Measurements from ENCODE around the gene MSANTD1. TPM values are rescaled to one million over a fixed set of nuclear protein-coding genes. Genes with fewer than 3 reads are reported as not detected.

Gene MSANTD1
- total RNA-seq, 1 experiment from 2014 or later, result 0.95 TPM

DNA sequence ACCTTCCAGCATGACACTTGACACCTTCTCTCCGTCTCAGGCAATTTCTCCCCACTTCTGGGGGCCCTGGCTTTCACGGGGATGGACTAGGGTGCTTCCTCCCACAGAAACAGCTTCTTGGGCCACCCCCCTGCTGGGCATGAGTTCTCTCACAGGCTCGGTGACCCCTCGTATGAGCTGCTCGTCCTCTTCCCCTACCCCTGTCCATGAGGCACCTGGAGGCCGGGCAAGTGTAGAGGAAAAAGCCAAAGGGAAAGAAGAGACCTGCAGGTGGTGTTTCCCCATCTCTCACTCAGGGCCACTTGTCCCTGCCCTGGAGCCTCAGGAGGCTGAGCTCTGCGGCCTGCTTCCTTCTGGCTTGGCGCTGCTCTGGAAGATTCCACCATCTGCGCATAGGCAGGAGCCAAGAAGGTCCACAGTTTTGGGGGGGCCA, 41.9 kb downstream of the MSANTD1 start:
- no TSS peak for BruUV-seq (replicated peaks)
- no peak for DNase-seq
- H3K4me1 Mint-ChIP-seq (ENCODE audit: low read depth, unreplicated experiment), result peaks cover 17% of the 10 kb centered on the region
- POLR2A ChIA-PET, result no interaction called here
- Histone ChIP-seq H3K4me3 (ENCODE audit: low read depth, low read length) (no peak overlapping the region), H3K36me3 (ENCODE audit: control insufficient read depth, insufficient read depth, low read length) (no peaks in the 10 kb centered on the region), H3K27me3 (replicated peaks; ENCODE audit: control insufficient read depth, insufficient read depth, low read length) (no peaks in the 10 kb centered on the region), H3K9me3 (no peaks in the 10 kb centered on the region), H3K4me1 (no peaks in the 10 kb centered on the region)
- H3K27ac Mint-ChIP-seq (ENCODE audit: unreplicated experiment), result no peak overlapping the region
- CTCF ChIA-PET, result no interaction called here
- H3K9me3 Mint-ChIP-seq (ENCODE audit: unreplicated experiment), result no peaks in the 10 kb centered on the region
- peak overlapping the region; percentile 88 for H3K4me3 Mint-ChIP-seq (ENCODE audit: unreplicated experiment)
- intact Hi-C loops (cut with micrococcal nuclease; ENCODE audit: unreplicated experiment), result no loop called here
- peaks cover 6% of the 10 kb centered on the region for H3K36me3 Mint-ChIP-seq (ENCODE audit: insufficient read depth, unreplicated experiment)
- TF ChIP-seq, protein P1, sequence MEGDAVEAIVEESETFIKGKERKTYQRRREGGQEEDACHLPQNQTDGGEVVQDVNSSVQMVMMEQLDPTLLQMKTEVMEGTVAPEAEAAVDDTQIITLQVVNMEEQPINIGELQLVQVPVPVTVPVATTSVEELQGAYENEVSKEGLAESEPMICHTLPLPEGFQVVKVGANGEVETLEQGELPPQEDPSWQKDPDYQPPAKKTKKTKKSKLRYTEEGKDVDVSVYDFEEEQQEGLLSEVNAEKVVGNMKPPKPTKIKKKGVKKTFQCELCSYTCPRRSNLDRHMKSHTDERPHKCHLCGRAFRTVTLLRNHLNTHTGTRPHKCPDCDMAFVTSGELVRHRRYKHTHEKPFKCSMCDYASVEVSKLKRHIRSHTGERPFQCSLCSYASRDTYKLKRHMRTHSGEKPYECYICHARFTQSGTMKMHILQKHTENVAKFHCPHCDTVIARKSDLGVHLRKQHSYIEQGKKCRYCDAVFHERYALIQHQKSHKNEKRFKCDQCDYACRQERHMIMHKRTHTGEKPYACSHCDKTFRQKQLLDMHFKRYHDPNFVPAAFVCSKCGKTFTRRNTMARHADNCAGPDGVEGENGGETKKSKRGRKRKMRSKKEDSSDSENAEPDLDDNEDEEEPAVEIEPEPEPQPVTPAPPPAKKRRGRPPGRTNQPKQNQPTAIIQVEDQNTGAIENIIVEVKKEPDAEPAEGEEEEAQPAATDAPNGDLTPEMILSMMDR (IDR thresholded peaks at IDR 0.05; ENCODE audit: insufficient read depth in 1 of 2, low read depth in 1 of 2, low read length in 1 of 2, severe bottlenecking in 1 of 2, unreplicated experiment in 1 of 2), result no peak
- H3K27me3 Mint-ChIP-seq (ENCODE audit: insufficient read depth, unreplicated experiment), result no peaks in the 10 kb centered on the region

DNA sequence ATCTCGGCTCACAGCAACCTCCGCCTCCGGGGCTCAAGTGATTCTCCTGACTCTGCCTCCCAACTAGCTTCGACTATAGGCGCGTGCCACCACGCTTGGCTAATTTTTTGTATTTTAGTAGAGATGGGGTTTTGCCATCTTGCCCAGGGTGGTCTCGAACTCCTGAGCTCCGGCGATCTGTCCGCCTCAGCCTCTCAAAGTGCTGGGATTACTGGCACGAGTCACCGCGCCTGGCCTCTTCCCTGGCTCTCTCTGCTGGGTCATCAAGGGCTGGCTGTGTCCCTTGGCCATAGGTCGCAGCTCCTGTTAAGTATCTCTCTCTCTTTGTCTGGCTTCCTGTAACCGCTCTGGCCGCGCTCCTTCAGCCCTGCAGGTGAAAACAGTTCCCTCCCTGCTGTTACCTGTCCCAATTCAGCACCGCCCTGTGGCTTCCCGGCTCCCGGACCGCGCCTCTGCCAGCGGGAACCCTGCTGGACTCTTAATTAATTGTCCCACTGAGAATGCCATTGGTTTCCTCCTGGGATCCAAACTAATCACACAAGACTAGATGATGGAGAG, 42.5 kb downstream of the MSANTD1 start:
- Mint-ChIP-seq H3K27ac (ENCODE audit: unreplicated experiment) (peak overlapping the region; percentile 19), H3K36me3 (ENCODE audit: insufficient read depth, unreplicated experiment) (peaks cover 6% of the 10 kb centered on the region), H3K27me3 (ENCODE audit: insufficient read depth, unreplicated experiment) (no peaks in the 10 kb centered on the region), H3K9me3 (ENCODE audit: unreplicated experiment) (no peaks in the 10 kb centered on the region), H3K4me3 (ENCODE audit: unreplicated experiment) (peak overlapping the region; percentile 88), H3K4me1 (ENCODE audit: low read depth, unreplicated experiment) (peaks cover 17% of the 10 kb centered on the region)
- Histone ChIP-seq H3K4me3 (ENCODE audit: low read depth, low read length) (peak overlapping the region; percentile 82), H3K36me3 (ENCODE audit: control insufficient read depth, insufficient read depth, low read length) (no peaks in the 10 kb centered on the region), H3K27me3 (replicated peaks; ENCODE audit: control insufficient read depth, insufficient read depth, low read length) (no peaks in the 10 kb centered on the region), H3K4me1 (no peaks in the 10 kb centered on the region), H3K9me3 (no peaks in the 10 kb centered on the region)
- peak; percentile 55 to 58 for DNase-seq
- CTCF ChIA-PET, result interaction anchor here (0.6 to 1.1 kb wide), 2 partner anchors 19 to 313 kb away, joined by 3 read pairs; no protein-coding TSS in a partner anchor
- POLR2A ChIA-PET, result no interaction called here
- TF ChIP-seq, protein P1 (IDR thresholded peaks at IDR 0.05; ENCODE audit: insufficient read depth in 1 of 2, low read depth in 1 of 2, low read length in 1 of 2, severe bottlenecking in 1 of 2, unreplicated experiment in 1 of 2), result no peak
- no TSS peak for BruUV-seq (replicated peaks)
- intact Hi-C loops (cut with micrococcal nuclease; ENCODE audit: unreplicated experiment), result no loop called here

DNA sequence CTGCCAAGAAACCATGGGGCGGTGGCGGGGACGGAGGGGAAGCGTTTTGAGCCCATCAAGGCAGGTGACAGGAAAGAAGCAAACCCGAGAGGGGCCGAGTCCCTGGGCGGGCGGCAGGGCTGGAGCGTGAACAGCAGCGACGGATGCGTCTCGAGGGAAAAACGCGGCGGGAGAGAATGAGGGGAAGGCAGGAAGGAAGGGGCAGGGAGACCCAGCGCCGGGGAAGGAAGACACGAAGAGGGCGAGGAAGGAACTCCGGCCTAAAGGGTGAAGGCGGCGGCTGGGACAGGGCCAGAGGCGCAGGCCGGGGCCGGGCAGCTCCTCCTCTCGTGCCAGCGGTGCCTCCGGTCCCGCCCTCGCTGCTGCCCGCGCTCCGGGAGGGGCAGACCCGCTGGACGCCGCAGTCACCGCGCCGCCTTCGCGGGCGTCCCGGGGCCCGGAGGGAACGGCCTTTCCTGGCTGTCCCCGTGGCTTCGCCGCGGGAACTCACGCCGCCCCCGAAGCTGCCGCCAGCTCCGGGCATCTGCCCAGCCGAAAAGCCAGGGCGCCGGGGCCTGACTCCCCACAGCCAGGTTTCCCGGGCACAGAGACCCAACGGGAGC, 43.1 kb downstream of the MSANTD1 start:
- Mint-ChIP-seq H3K4me1 (ENCODE audit: low read depth, unreplicated experiment) (peaks cover 17% of the 10 kb centered on the region), H3K36me3 (ENCODE audit: insufficient read depth, unreplicated experiment) (peaks cover 6% of the 10 kb centered on the region), H3K4me3 (ENCODE audit: unreplicated experiment) (peak overlapping the region; percentile 88), H3K27ac (ENCODE audit: unreplicated experiment) (peak overlapping the region; percentile 19), H3K27me3 (ENCODE audit: insufficient read depth, unreplicated experiment) (no peaks in the 10 kb centered on the region), H3K9me3 (ENCODE audit: unreplicated experiment) (no peaks in the 10 kb centered on the region)
- intact Hi-C loops (cut with micrococcal nuclease; ENCODE audit: unreplicated experiment), result loop anchor here (1.0 kb wide), 1 partner anchor 218 kb away; the partner anchor contains the start of genes HTT and HTT-AS
- BruUV-seq (replicated peaks), result no TSS peak
- Histone ChIP-seq H3K9me3 (no peaks in the 10 kb centered on the region), H3K36me3 (ENCODE audit: control insufficient read depth, insufficient read depth, low read length) (no peaks in the 10 kb centered on the region), H3K4me1 (no peaks in the 10 kb centered on the region), H3K4me3 (ENCODE audit: low read depth, low read length) (peak overlapping the region; percentile 82), H3K27me3 (replicated peaks; ENCODE audit: control insufficient read depth, insufficient read depth, low read length) (no peaks in the 10 kb centered on the region)
- ChIA-PET POLR2A (no interaction called here), CTCF (interaction anchor here (0.6 to 1.1 kb wide), 2 partner anchors 18 to 314 kb away, joined by 3 read pairs; no protein-coding TSS in a partner anchor)
- TF ChIP-seq, protein P1 (IDR thresholded peaks at IDR 0.05; ENCODE audit: insufficient read depth in 1 of 2, low read depth in 1 of 2, low read length in 1 of 2, severe bottlenecking in 1 of 2, unreplicated experiment in 1 of 2), result no peak
- DNase-seq, result peak in 1 of 2 experiments; percentile 53

Data from Caco-2 (cell line).